Liver (tissue), 9 donors: ENCODE measurements around the gene C11orf58. TPM values are rescaled to one million over a fixed set of nuclear protein-coding genes. Genes with fewer than 3 reads are reported as not detected.

Source experiments
- DNase-seq: peaks from one replicate; pipeline ENCODE4 v3.0.0-alpha.2; 2017; ENCODE audit warnings: low spot score
- H3K27ac ChIP-seq, 2 donors: one replicate each; pipeline ENCODE4 v1.7.0; 2013; ENCODE audit warnings: inconsistent platforms in 2 of 2, low read length in 2 of 2, control low read depth in 1 of 2, low read depth in 1 of 2, mild to moderate bottlenecking in 1 of 2
- H3K27me3 ChIP-seq, 4 donors: one replicate each; pipeline versions ENCODE4 v1.6.1 to v1.7.0; 2013; ENCODE audit warnings: low read length in 3 of 4, inconsistent platforms in 1 of 4, mild to moderate bottlenecking in 1 of 4, moderate library complexity in 1 of 4; ENCODE audit not compliant: control insufficient read depth in 4 of 4, insufficient read depth in 4 of 4
- H3K36me3 ChIP-seq, 4 donors: one replicate each; pipeline versions ENCODE4 v1.6.1 to v1.7.0; 2013; ENCODE audit warnings: low read length in 3 of 4, mild to moderate bottlenecking in 3 of 4, low read depth in 1 of 4, moderate library complexity in 1 of 4; ENCODE audit not compliant: control insufficient read depth in 4 of 4, insufficient read depth in 3 of 4
- H3K4me1 ChIP-seq, 4 donors: one replicate each; pipeline versions ENCODE4 v1.6.1 to v1.7.0; 2013; ENCODE audit warnings: low read length in 3 of 4, mild to moderate bottlenecking in 3 of 4, moderate library complexity in 1 of 4; ENCODE audit not compliant: control insufficient read depth in 4 of 4, insufficient read depth in 4 of 4
- H3K4me3 ChIP-seq, 3 donors: one replicate each; pipeline versions ENCODE4 v1.6.1 to v1.7.0; 2013; ENCODE audit warnings: low read length in 3 of 3, control low read depth in 1 of 3, low read depth in 1 of 3, mild to moderate bottlenecking in 1 of 3
- H3K9ac ChIP-seq, 2 donors: one replicate each; pipeline ENCODE4 v1.7.0; 2013; ENCODE audit warnings: low read length in 2 of 2, mild to moderate bottlenecking in 2 of 2, moderate library complexity in 2 of 2, control low read depth in 1 of 2, low read depth in 1 of 2
- H3K9me3 ChIP-seq, 4 donors: one replicate each; pipeline versions ENCODE4 v1.6.1 to v1.7.0; 2013; ENCODE audit warnings: low read length in 3 of 4; ENCODE audit not compliant: control insufficient read depth in 4 of 4
- ATF3 ChIP-seq: IDR thresholded peaks from 2 replicates; pipeline ENCODE4 v1.6.1; 2016; ENCODE audit warnings: antibody characterized with exemption
- CTCF ChIP-seq: fragments of 150-350 bp; IDR thresholded peaks from 2 replicates; pipeline ENCODE4 v1.5.1; 2017; ENCODE audit warnings: improper control_type of control experiment, low read depth, low read length; ENCODE audit not compliant: missing input control
- EGR1 ChIP-seq, 2 donors: IDR thresholded peaks; 2 replicates each; pipeline ENCODE4 v1.6.1; 2016 to 2018; ENCODE audit warnings: antibody characterized with exemption in 2 of 2, low read depth in 2 of 2
- FOXA1 ChIP-seq: IDR thresholded peaks from 2 replicates; pipeline ENCODE4 v1.6.1; 2016; ENCODE audit warnings: antibody characterized with exemption
- FOXA2 ChIP-seq: IDR thresholded peaks from 2 replicates; pipeline ENCODE4 v1.6.1; 2016; ENCODE audit warnings: antibody characterized with exemption
- HNF4A ChIP-seq, 2 donors: conservative IDR thresholded peaks; 2 replicates each; pipeline ENCODE4 v1.6.1; 2016; ENCODE audit warnings: antibody characterized with exemption in 2 of 2, mild to moderate bottlenecking in 2 of 2
- HNF4G ChIP-seq: IDR thresholded peaks from 2 replicates; pipeline ENCODE4 v1.6.1; 2016; ENCODE audit warnings: antibody characterized with exemption
- JUND ChIP-seq, 2 donors: IDR thresholded peaks; 2 replicates each; pipeline ENCODE4 v1.6.1; 2016; ENCODE audit warnings: antibody characterized with exemption in 2 of 2
- MAX ChIP-seq: IDR thresholded peaks from 2 replicates; pipeline ENCODE4 v1.6.1; 2016; ENCODE audit warnings: antibody characterized with exemption
- NR2F2 ChIP-seq: IDR thresholded peaks from 2 replicates; pipeline ENCODE4 v1.6.1; 2016; ENCODE audit warnings: antibody characterized with exemption
- RAD21 ChIP-seq, 2 donors: IDR thresholded peaks; 2 replicates each; pipeline ENCODE4 v1.6.1; 2016; ENCODE audit warnings: antibody characterized with exemption in 2 of 2, mild to moderate bottlenecking in 2 of 2
- REST ChIP-seq: IDR thresholded peaks from 2 replicates; pipeline ENCODE4 v1.6.1; 2016; ENCODE audit warnings: antibody characterized with exemption, mild to moderate bottlenecking
- RXRA ChIP-seq, 2 donors: IDR thresholded peaks; 2 replicates each; pipeline ENCODE4 v1.6.1; 2017 to 2018; ENCODE audit warnings: antibody characterized with exemption in 2 of 2, mild to moderate bottlenecking in 1 of 2
- SP1 ChIP-seq: IDR thresholded peaks from 2 replicates; pipeline ENCODE4 v1.6.1; 2018; ENCODE audit warnings: antibody characterized with exemption, mild to moderate bottlenecking
- TAF1 ChIP-seq: conservative IDR thresholded peaks from 2 replicates; pipeline ENCODE4 v1.6.1; 2016; ENCODE audit warnings: antibody characterized with exemption, mild to moderate bottlenecking
- YY1 ChIP-seq: IDR thresholded peaks from 2 replicates; pipeline ENCODE4 v1.6.1; 2016; ENCODE audit warnings: antibody characterized with exemption, mild to moderate bottlenecking
- ZBTB33 ChIP-seq: IDR thresholded peaks from 2 replicates; pipeline ENCODE4 v1.6.1; 2016; ENCODE audit warnings: antibody characterized with exemption
- WGBS: extraction: QIAGEN DNeasy Blood & Tissue Kit; methylation state at CpG from one replicate; pipeline ENCODE4 v1.1.7; 2013; 5-methylcytosine and 5-hydroxymethylcytosine counted together
- polyA plus RNA-seq, 2 donors: library from polyadenylated mRNA; stranded (reverse) in 1 of 2; unstranded in 1 of 2; fragments of 200-250 nt in 1 of 2; fragments of >200 nt in 1 of 2; fragmentation: Nextera tagmentation in 1 of 2; extraction: Ambion mirVana in 1 of 2; gene quantifications; one replicate each; pipeline versions ENCODE4 v1.2.1 to v1.2.3, GENCODE V29; 2013 to 2015
- total RNA-seq, 2 donors: library from RNA; depleted of rRNA; stranded (reverse); fragments of >200 nt; gene quantifications; one replicate each; pipeline ENCODE4 v1.2.3, GENCODE V29; 2014
- donor health status: healthy.
- donor health status: healthy.
- donor health status: healthy.
- donor health status: healthy.
- donor health status: healthy.

The C11orf58 gene
- total and polyA plus RNA-seq, 4 donors, result 54.6 to 106 (median 101) TPM

GRCh38 chr11:16745950-16746605 is 7.6 kb downstream of the C11orf58 start:
- 91% methylated on average over 2 of the region's 2 CpGs for WGBS
- Histone ChIP-seq H3K36me3 (peaks cover 5 to 47% (median 43%) of the 10 kb centered on the region in 4 donors), H3K9ac (no peak overlapping the region)

GRCh38 chr11:16749092-16749491 is 10.6 kb downstream of the C11orf58 start:
- no peak overlapping the region for H3K9ac ChIP-seq
- TF ChIP-seq RAD21 (IDR thresholded peaks at IDR 0.05), result no peak
- TF ChIP-seq HNF4G, result no peak
- TF ChIP-seq NR2F2, result no peak
- TF ChIP-seq FOXA1, result no peak
- TF ChIP-seq YY1, result no peak
- TF ChIP-seq REST, result no peak
- TF ChIP-seq RXRA (IDR thresholded peaks at IDR 0.05), result no peak
- no peak for TF ChIP-seq EGR1 (IDR thresholded peaks at IDR 0.05; ENCODE audit: low read depth in 2 of 2)
- no peak for TF ChIP-seq HNF4A (conservative IDR thresholded peaks at IDR 0.05)
- no peak for TF ChIP-seq JUND (IDR thresholded peaks at IDR 0.05)
- TF ChIP-seq MAX, result no peak
- no peak for TF ChIP-seq TAF1
- TF ChIP-seq ATF3, result no peak
- TF ChIP-seq SP1, result no peak
- no peak for TF ChIP-seq ZBTB33
- no peak for TF ChIP-seq FOXA2
- TF ChIP-seq CTCF, result no peak
- H3K9me3 ChIP-seq, result no peaks in the 10 kb centered on the region
- H3K36me3 ChIP-seq, result peaks cover 11 to 69% (median 63%) of the 10 kb centered on the region in 4 donors
- no peak for DNase-seq
- no peak overlapping the region for H3K4me3 ChIP-seq
- H3K27me3 ChIP-seq, result no peaks in the 10 kb centered on the region
- no peaks in the 10 kb centered on the region for H3K4me1 ChIP-seq
- H3K27ac ChIP-seq, result no peak overlapping the region
- WGBS, result 97% methylated on average over 1 of the region's 1 CpG

More at GRCh38 chr11:16745950-16746605, 7.6 kb downstream of the C11orf58 start:
- no peak for DNase-seq
- Histone ChIP-seq H3K4me1 (peaks cover 2 to 7% (median 5%) of the 10 kb centered on the region in 4 donors), H3K4me3 (no peak overlapping the region), H3K27me3 (no peaks in the 10 kb centered on the region), H3K27ac (no peak overlapping the region), H3K9me3 (no peaks in the 10 kb centered on the region)
- no peak for TF ChIP-seq JUND (IDR thresholded peaks at IDR 0.05)
